ENCODE measurements around the gene EHMT1.

- no peak for TF ChIP-seq USF2 (IDR thresholded peaks at IDR 0.05; ENCODE audit: low read length)
- TF ChIP-seq CTCF (IDR thresholded peaks at IDR 0.05; ENCODE audit: control extremely low read depth in 1 of 3, insufficient read depth in 1 of 3, low read depth in 1 of 3, low read length in 3 of 3) = no peak
These were observed 224.6 kb downstream of the EHMT1 start for GRCh38 chr9:137843355-137843754.

Measured in H1 (cell line).